ENCODE results near the gene PFN3. TPM values are rescaled to one million over a fixed set of nuclear protein-coding genes. Genes with fewer than 3 reads are reported as not detected.
A peak's percentile ranks its signal among the peaks of the same experiment; 100 is the strongest.
"Not testable (repeated sequence)": the region's sequence is repeated elsewhere in the genome, so short reads cannot be mapped to it uniquely, and the experiment has no call there.

PFN3 gene
- total RNA-seq, 1 experiment from 2014 or later, result not detected

- Histone ChIP-seq H3K36me3 (ENCODE audit: control insufficient read depth, insufficient read depth, low read length) (no peaks in the 10 kb centered on the region), H3K9me3 (no peaks in the 10 kb centered on the region), H3K27me3 (replicated peaks; ENCODE audit: control insufficient read depth, insufficient read depth, low read length) (no peaks in the 10 kb centered on the region), H3K4me3 (ENCODE audit: low read depth, low read length) (peak overlapping the region; percentile 60), H3K4me1 (no peaks in the 10 kb centered on the region)
- TF ChIP-seq CTCF (IDR thresholded peaks at IDR 0.05; ENCODE audit: insufficient read depth in 1 of 2, low read depth in 1 of 2, low read length in 1 of 2, severe bottlenecking in 1 of 2, unreplicated experiment in 1 of 2), result no peak
- ChIA-PET CTCF (interaction anchor here (0.7 to 1.3 kb wide), 4 partner anchors 28 to 295 kb away, joined by 3 to 5 read pairs (median 4); no protein-coding TSS in a partner anchor), POLR2A (interaction anchor here (0.6 to 1.1 kb wide), 5 partner anchors 8 to 229 kb away, joined by 3 to 14 read pairs (median 4); no protein-coding TSS in a partner anchor)
- peak; percentile 67 to 69 for DNase-seq
- Mint-ChIP-seq H3K9me3 (ENCODE audit: unreplicated experiment) (no peaks in the 10 kb centered on the region), H3K4me3 (ENCODE audit: unreplicated experiment) (peak overlapping the region; percentile 88), H3K27ac (ENCODE audit: unreplicated experiment) (peak overlapping the region; percentile 76), H3K4me1 (ENCODE audit: low read depth, unreplicated experiment) (peaks cover 9% of the 10 kb centered on the region), H3K36me3 (ENCODE audit: insufficient read depth, unreplicated experiment) (no peaks in the 10 kb centered on the region), H3K27me3 (ENCODE audit: insufficient read depth, unreplicated experiment) (no peaks in the 10 kb centered on the region)
- BruUV-seq (replicated peaks), result no TSS peak
- intact Hi-C loops (cut with micrococcal nuclease; ENCODE audit: unreplicated experiment), result no loop called here
Measured at GRCh38 chr5:177362610-177363507, 37.6 kb downstream of the PFN3 start.

DNA sequence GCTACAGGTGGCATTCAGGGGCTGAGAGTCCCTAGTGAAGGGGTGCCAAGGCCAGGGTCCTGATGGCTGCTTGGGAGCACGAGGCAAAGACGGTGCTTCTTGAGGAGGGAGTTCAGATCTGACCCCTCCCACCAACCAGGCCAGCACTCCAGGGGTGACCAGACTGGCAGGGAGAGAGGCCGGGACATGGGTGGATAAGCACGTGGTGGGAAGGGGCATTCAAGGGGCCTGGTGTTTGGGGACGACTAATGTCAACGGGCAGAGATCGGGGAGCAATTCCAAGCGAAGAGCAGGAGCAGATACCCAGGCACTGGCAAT lies 38.2 kb downstream of the PFN3 start:
- H3K9me3 Mint-ChIP-seq (ENCODE audit: unreplicated experiment), result no peaks in the 10 kb centered on the region
- POLR2A ChIA-PET, result interaction anchor here (0.6 kb wide), 1 partner anchor 9 kb away, joined by 6 read pairs; no protein-coding TSS in a partner anchor
- no peaks in the 10 kb centered on the region for H3K27me3 Mint-ChIP-seq (ENCODE audit: insufficient read depth, unreplicated experiment)
- BruUV-seq (replicated peaks), result no TSS peak
- intact Hi-C loops (cut with micrococcal nuclease; ENCODE audit: unreplicated experiment), result no loop called here
- CTCF ChIA-PET, result no interaction called here
- no peaks in the 10 kb centered on the region for H3K4me1 ChIP-seq
- peak overlapping the region; percentile 76 for H3K27ac Mint-ChIP-seq (ENCODE audit: unreplicated experiment)
- no peaks in the 10 kb centered on the region for H3K27me3 ChIP-seq (replicated peaks; ENCODE audit: control insufficient read depth, insufficient read depth, low read length)
- no peaks in the 10 kb centered on the region for H3K36me3 Mint-ChIP-seq (ENCODE audit: insufficient read depth, unreplicated experiment)
- no peaks in the 10 kb centered on the region for H3K36me3 ChIP-seq (ENCODE audit: control insufficient read depth, insufficient read depth, low read length)
- peaks cover 9% of the 10 kb centered on the region for H3K4me1 Mint-ChIP-seq (ENCODE audit: low read depth, unreplicated experiment)
- peak overlapping the region; percentile 88 for H3K4me3 Mint-ChIP-seq (ENCODE audit: unreplicated experiment)
- no peaks in the 10 kb centered on the region for H3K9me3 ChIP-seq
- TF ChIP-seq CTCF (IDR thresholded peaks at IDR 0.05; ENCODE audit: insufficient read depth in 1 of 2, low read depth in 1 of 2, low read length in 1 of 2, severe bottlenecking in 1 of 2, unreplicated experiment in 1 of 2), result no peak
- DNase-seq, result no peak
- no peak overlapping the region for H3K4me3 ChIP-seq (ENCODE audit: low read depth, low read length)

- H3K9me3 ChIP-seq, result no peaks in the 10 kb centered on the region
- intact Hi-C loops (cut with micrococcal nuclease; ENCODE audit: unreplicated experiment), result no loop called here
- CTCF ChIA-PET, result interaction anchor here (1.4 kb wide), 1 partner anchor 41 kb away, joined by 4 read pairs; no protein-coding TSS in a partner anchor
- H3K27me3 Mint-ChIP-seq (ENCODE audit: insufficient read depth, unreplicated experiment), result no peaks in the 10 kb centered on the region
- H3K27me3 ChIP-seq (replicated peaks; ENCODE audit: control insufficient read depth, insufficient read depth, low read length), result no peaks in the 10 kb centered on the region
- no peak for DNase-seq
- TF ChIP-seq CTCF (IDR thresholded peaks at IDR 0.05; ENCODE audit: insufficient read depth in 1 of 2, low read depth in 1 of 2, low read length in 1 of 2, severe bottlenecking in 1 of 2, unreplicated experiment in 1 of 2), result no peak
- H3K36me3 Mint-ChIP-seq (ENCODE audit: insufficient read depth, unreplicated experiment), result no peaks in the 10 kb centered on the region
- no TSS peak for BruUV-seq (replicated peaks)
- peaks cover 9% of the 10 kb centered on the region for H3K4me1 Mint-ChIP-seq (ENCODE audit: low read depth, unreplicated experiment)
- H3K4me3 ChIP-seq (ENCODE audit: low read depth, low read length), result no peak overlapping the region
- no peak overlapping the region for H3K27ac Mint-ChIP-seq (ENCODE audit: unreplicated experiment)
- POLR2A ChIA-PET, result interaction anchor here (0.6 kb wide), 1 partner anchor 9 kb away, joined by 6 read pairs; no protein-coding TSS in a partner anchor
- H3K4me1 ChIP-seq, result no peaks in the 10 kb centered on the region
- H3K9me3 Mint-ChIP-seq (ENCODE audit: unreplicated experiment), result no peaks in the 10 kb centered on the region
- peak overlapping the region; percentile 88 for H3K4me3 Mint-ChIP-seq (ENCODE audit: unreplicated experiment)
- no peaks in the 10 kb centered on the region for H3K36me3 ChIP-seq (ENCODE audit: control insufficient read depth, insufficient read depth, low read length)
Measured at GRCh38 chr5:177361418-177362291, 38.8 kb downstream of the PFN3 start.

GRCh38 chr5:177360740-177361139 lies 39.7 kb downstream of the PFN3 start:
- H3K36me3 ChIP-seq (ENCODE audit: control insufficient read depth, insufficient read depth, low read length); H3K36me3 Mint-ChIP-seq (ENCODE audit: insufficient read depth, unreplicated experiment); H3K4me1 Mint-ChIP-seq (ENCODE audit: low read depth, unreplicated experiment); H3K27me3 Mint-ChIP-seq (ENCODE audit: insufficient read depth, unreplicated experiment); H3K27me3 ChIP-seq (replicated peaks; ENCODE audit: control insufficient read depth, insufficient read depth, low read length); H3K4me3 Mint-ChIP-seq (ENCODE audit: unreplicated experiment); H3K9me3 ChIP-seq; DNase-seq; BruUV-seq (replicated peaks); H3K4me1 ChIP-seq; H3K27ac Mint-ChIP-seq (ENCODE audit: unreplicated experiment); H3K4me3 ChIP-seq (ENCODE audit: low read depth, low read length); H3K9me3 Mint-ChIP-seq (ENCODE audit: unreplicated experiment); intact Hi-C loops (cut with micrococcal nuclease; ENCODE audit: unreplicated experiment): not testable (repeated sequence)
- ChIA-PET POLR2A (interaction anchor here (0.8 kb wide), 1 partner anchor 10 kb away, joined by 4 read pairs; no protein-coding TSS in a partner anchor), CTCF (interaction anchor here (0.6 to 1.4 kb wide), 2 partner anchors 42 to 170 kb away, joined by 4 read pairs; no protein-coding TSS in a partner anchor)
